Endometrium (tissue), 2 donors: Measurements from ENCODE around the gene BTBD9.

Experiments used
- FAIRE-seq: peaks from 2 replicates; lab custom pipeline; 2012; peaks lifted over from hg19 to GRCh38; lab: Jason Lieb, UNC
- donor health status: control.
- donor health status: control.

The BTBD9 gene

DNA sequence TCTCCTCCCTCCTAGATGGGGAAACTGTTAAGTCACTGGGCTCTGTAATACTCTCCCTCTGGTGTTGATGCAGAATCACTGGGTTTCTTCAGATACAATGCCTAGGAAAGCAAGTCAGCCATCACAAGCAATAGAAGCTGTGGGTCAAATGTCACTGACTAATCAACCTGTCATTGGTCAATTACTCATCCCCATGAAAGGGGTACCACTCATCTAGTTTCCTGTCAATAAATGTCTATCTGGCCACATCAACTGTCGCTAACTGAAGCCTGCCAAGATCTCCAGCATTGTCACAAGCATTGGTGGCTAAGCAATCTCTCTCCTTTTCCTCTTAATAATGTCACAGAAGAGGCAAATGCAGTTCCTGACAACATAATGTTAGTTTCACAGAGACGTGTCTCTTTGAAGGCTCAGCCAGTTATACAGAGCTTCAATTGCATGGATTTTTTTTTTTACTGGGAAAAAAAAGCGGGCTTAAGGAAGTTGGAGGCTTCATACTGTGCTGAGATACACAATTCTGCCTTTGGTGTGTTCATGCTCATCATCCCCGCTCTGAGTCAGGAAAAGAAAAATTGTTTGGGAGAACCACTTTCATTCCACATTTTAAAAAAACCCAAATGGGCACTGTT is 355.9 kb downstream of the BTBD9 start:
- no peak for FAIRE-seq

GRCh38 chr6:38282911-38283310 is 356.8 kb downstream of the BTBD9 start:
- FAIRE-seq, result no peak

GRCh38 chr6:38281126-38281525 is 358.6 kb downstream of the BTBD9 start:
- no peak for FAIRE-seq

GRCh38 chr6:38279963-38280588 is 359.7 kb downstream of the BTBD9 start:
- no peak for FAIRE-seq

DNA sequence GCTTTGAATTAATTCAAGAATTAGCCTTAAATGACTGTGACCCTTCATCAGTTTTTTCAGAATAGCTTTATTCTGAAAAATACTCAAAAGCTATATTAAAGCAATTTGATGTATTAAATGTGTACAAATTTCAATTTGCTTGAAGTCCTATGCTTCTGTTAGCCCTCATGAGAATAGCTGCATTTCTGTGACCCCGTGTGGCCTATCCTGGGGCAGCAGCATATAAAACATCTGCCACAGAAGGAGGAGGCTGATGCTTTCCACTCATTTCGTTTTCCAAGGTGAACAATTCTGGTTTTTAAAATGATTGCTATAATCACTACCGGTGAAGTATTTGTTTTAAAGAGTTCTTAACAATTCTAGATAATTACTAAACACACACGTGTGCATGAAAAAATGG is 360.3 kb downstream of the BTBD9 start:
- FAIRE-seq, result no peak

- no peak for FAIRE-seq
Observed at GRCh38 chr6:38273325-38273724, 366.4 kb downstream of the BTBD9 start.

DNA sequence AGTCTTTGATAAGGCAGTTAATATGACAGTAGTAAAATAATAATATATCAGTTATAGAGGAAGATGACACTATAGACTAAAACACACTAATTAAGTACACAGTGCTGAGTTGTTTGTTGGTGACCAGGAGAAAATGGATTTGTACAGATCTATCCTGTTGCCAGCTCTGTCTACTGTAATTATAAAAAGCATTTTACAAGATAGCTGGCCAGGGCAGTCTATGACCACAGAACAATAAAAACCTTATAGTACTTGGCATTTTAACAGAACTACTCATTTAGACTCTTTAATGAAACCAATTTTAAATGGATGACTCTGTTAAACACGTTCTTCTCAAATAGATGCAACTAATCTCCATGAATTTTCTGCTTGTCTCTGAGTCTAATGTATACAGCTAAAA is 367.5 kb downstream of the BTBD9 start:
- no peak for FAIRE-seq

DNA sequence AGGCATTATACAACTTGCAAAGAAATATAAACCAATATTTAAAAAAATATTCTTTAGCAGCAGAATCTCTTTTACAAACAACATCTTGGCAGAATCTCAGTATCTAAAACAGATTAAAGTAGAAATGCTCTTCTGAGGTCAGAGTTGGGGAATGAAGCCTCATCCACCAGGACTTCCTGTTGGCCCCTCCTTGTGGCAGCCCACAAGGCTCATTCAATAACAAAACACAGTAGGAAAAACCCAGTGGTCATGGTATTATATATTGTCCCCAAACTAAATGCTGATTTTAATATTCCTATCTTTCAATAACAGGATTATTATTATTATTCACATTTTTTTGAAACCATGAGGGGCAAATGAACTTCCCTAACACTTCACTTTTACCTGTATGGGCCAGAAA is 368.6 kb downstream of the BTBD9 start:
- FAIRE-seq, result no peak

- FAIRE-seq, result no peak
Observed at GRCh38 chr6:38270367-38270766, 369.4 kb downstream of the BTBD9 start.

DNA sequence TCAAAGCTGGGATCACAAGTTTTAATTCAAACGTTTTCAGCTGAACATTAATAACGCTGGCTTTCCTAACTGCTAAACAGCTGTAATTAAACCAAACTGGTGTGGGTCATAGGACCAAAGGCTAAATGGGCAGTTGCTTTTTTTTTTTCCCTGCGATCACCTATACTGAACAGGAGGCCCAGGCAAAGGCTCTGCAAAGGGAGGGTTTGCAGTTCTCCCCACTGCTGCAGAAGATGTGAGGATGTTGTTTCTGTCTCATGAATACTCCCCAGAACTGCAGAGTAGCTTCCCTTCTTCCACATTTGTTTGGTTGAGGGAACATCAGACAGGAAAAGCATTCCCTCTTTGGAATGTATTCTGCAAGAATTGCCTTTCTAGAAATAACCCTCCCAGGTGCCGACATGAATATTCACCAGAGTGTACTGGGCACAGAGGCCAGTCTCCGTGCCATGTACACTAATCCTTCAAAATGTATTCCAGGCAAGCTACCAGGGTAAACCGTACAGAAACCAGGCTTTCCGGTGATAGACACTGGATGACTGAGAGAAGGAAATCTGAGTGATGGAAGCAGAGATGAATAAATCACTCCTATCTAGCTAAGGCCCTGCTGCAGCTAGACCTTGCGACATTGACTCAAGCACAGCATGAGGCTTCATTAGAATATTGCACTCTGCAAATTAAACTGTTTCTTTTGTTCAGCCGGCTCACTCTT is 370.1 kb downstream of the BTBD9 start:
- no peak for FAIRE-seq

GRCh38 chr6:38268342-38268741 is 371.4 kb downstream of the BTBD9 start:
- no peak for FAIRE-seq

- FAIRE-seq, result no peak
Observed at GRCh38 chr6:38266921-38267354, 372.8 kb downstream of the BTBD9 start.

- no peak for FAIRE-seq
Observed at GRCh38 chr6:38264605-38265004, 375.1 kb downstream of the BTBD9 start.

DNA sequence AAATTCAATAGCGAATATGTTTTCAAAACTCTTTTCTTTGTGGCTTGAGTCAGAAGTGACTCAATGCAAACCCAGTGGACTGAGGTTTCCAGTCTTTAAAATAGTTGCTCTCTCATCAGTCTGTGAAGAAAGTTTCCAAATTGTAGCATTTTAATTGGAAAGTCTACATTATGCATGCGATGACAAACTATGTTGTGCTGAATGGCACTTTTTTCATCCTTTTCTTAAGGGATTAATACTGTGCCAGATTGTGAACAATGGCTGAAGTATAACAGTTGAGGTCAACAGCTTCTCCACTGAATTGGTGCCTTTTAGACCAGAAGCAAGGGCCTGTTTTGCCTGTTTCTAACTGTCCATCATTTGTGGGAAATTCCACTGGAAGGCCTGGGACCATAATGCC is 377.1 kb downstream of the BTBD9 start:
- FAIRE-seq, result no peak

DNA sequence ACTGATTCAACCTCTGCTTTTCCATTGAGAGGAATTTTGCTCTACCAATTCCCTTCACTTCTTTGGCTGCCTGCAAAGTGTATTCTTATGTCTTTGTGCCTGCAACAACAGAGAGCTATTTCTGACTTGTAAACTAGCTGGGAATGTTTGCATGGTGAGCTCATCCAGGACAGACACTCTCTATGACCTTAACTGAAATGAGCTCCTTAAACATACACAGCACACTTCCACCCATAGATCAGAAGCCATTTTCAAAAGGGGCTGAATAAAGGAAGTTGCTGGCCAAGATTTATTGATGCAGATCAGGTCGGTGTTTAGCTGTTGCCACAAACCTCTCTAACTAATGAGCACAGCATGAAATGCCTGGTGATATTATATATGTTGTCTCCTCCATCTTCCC is 377.7 kb downstream of the BTBD9 start:
- FAIRE-seq, result no peak

GRCh38 chr6:38261626-38262025 is 378.1 kb downstream of the BTBD9 start:
- no peak for FAIRE-seq

DNA sequence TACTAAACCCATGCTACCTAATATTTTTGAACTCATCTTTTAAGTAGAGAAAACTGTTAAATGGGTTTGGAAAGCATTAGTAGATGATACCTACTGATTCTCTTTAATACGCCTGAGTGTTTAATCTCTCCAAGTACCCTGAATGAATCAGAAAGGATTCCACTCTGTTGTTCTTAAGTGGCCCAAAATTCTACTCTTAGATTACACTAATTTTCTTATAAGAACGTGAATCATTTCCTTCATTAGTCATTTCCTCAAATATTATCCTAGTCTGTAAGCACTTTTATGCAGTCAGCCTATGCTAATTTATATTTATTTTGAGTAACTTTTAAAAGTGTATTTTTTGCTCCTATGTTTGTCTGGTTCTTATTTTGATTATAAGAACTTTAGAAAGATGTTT is 380.0 kb downstream of the BTBD9 start:
- no peak for FAIRE-seq

DNA sequence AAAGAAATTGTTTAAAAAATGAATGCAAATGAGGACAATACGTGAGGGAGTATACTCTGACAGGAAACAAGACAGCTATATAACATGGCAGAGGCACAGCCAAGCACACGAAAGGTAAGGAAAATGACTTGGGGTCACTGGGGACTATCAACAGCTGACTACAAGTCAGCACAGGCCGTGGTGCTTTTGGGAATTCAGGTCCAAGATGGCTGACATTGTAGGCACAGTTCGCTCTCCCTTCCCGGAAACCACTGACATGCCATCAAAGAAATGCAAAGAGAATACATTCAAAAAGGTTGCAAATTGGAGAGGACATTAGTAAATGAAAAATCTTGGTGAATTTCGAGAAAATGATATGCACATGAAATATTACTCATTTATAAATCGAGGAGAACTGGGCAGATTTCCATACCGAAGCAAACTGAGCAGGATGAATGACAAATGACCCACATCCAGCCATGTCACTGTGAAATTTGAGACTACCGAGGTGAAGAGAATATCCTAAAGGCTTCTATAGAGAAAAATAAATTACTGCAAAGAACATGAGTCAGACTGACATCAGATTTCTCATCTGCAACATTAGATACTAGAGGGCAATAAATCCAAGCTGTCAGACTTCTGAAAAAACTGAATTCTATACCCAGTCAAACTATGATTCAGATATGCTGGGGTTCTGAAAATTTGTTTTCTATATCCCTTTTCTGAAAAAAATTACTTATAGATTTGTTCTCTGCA is 391.1 kb downstream of the BTBD9 start:
- FAIRE-seq, result no peak

GRCh38 chr6:38245295-38245694 is 394.4 kb downstream of the BTBD9 start:
- no peak for FAIRE-seq

DNA sequence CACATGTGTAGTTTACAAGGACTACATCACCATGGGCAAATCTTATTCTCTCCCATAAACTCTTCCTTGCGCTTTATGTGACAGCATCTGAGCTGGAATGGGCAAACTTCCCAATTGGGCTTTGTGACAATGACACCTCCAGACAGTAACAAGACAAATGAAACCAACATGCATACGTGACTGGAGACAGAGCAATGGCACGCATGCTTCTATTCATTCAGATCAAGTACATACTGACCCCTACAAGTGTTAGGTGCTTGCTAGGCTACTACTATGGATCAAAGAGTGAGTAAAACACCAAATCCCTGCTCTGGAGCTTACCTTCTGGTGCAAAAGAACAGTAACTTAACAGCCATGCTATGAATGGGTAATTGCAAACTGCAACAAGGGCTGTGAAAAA is 394.9 kb downstream of the BTBD9 start:
- no peak for FAIRE-seq

GRCh38 chr6:38241200-38241871 is 398.4 kb downstream of the BTBD9 start:
- FAIRE-seq, result no peak

DNA sequence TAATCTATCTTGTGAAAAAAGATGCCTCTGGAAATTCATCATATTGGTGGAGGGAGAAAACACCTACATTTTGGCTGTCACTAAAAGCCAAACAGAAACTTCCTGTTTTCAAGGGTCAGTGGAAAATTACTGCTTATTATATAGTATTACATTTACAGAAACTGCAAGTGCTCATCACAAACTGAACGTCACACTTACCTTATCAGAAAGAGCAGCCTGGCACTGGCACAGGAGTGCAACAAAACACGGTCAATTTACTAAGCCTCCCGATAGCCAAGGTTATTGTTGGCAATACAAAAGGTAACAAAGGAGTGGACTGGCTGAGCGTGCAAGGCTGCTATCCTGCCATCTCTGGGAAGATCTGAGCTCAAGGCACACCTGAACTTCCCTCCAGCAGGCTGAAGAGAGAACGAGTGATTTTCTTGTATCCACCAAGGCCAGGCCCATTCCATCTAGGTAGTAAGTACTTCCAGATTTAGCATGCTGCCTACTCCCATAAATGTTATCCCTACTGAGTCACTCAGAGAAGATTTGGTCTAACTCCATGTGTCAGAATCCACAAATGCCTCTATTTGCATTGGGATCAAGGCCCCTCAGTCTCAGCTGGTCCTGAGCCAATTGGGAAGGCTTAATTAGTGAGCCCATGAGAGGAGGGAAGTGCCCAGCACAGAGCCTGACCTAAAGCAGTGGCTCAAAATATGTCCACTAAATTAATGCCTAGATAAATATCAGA is 399.8 kb downstream of the BTBD9 start:
- no peak for FAIRE-seq
